IMR-90 (cell line): Measurements from ENCODE around the gene CNOT6. TPM values are rescaled to one million over a fixed set of nuclear protein-coding genes. Genes with fewer than 3 reads are reported as not detected.

Experiments
- ATAC-seq: fragments of 200-7000 bp; cut with Tn5 transposase; 2 replicates; pipeline ENCODE4 v1.9.1; 2020; ENCODE audit warnings: low read depth, mild to moderate bottlenecking, moderate library complexity
- BruUV-seq: library from RNA; stranded (reverse); fragments of 400-500 nt; replicated peaks from 2 replicates; lab custom pipeline; 2021; lab: Mats Ljungman, UMichigan
- CTCF ChIA-PET: fragments of 300-600 bp; formaldehyde crosslinking; extraction: SDS; loops from one replicate; lab custom pipeline; 2021; ENCODE audit warnings: antibody characterized with exemption; lab: Yijun Ruan, JAX
- POLR2A ChIA-PET: fragments of 300-600 bp; sonication (Branson Sonifier 250); formaldehyde crosslinking; loops from one replicate; lab custom pipeline; 2022; ENCODE audit warnings: antibody characterized with exemption; ENCODE audit not compliant: unreplicated experiment; lab: Charles Lee
- DNase-seq: peaks from one replicate; pipeline ENCODE4 v3.0.0; 2013
- H2AFZ ChIP-seq: replicated peaks from 2 replicates; pipeline ENCODE3; 2013; ENCODE audit warnings: low read length, mild to moderate bottlenecking; ENCODE audit not compliant: poor library complexity
- H2AK5ac ChIP-seq: 2 replicates; pipeline ENCODE4 v1.6.1; 2013; ENCODE audit warnings: low read depth, low read length, inconsistent platforms
- H2AK9ac ChIP-seq: replicated peaks from 2 replicates; pipeline ENCODE3; 2013; ENCODE audit warnings: mild to moderate bottlenecking, low read depth, low read length, moderate library complexity; ENCODE audit not compliant: poor library complexity
- H2BK120ac ChIP-seq: 2 replicates; pipeline ENCODE4 v1.6.1; 2013; ENCODE audit warnings: low read depth, low read length, inconsistent platforms
- H2BK15ac ChIP-seq: 3 replicates; pipeline ENCODE4 v1.6.1; 2013; ENCODE audit warnings: low read depth, low read length, inconsistent platforms
- H2BK20ac ChIP-seq: 2 replicates; pipeline ENCODE4 v1.6.1; 2013; ENCODE audit warnings: low read depth, mild to moderate bottlenecking, inconsistent platforms, low read length, moderate library complexity
- H2BK5ac ChIP-seq: 2 replicates; pipeline ENCODE4 v1.6.1; 2013; ENCODE audit warnings: mild to moderate bottlenecking, low read depth, low read length, inconsistent platforms; ENCODE audit not compliant: poor library complexity, severe bottlenecking
- H3K14ac ChIP-seq: replicated peaks from 2 replicates; pipeline ENCODE4 v1.6.1; 2013; ENCODE audit warnings: low read depth, low read length, inconsistent platforms
- H3K18ac ChIP-seq: 2 replicates; pipeline ENCODE4 v1.6.1; 2013; ENCODE audit warnings: low read depth, low read length, control low read depth
- H3K23ac ChIP-seq: 2 replicates; pipeline ENCODE4 v1.6.1; 2013; ENCODE audit warnings: low read depth, low read length, inconsistent platforms
- H3K27ac ChIP-seq: 2 replicates; pipeline ENCODE4 v1.5.1; 2013; ENCODE audit warnings: mild to moderate bottlenecking, control low read depth, low read length; ENCODE audit not compliant: insufficient read depth
- H3K27me3 ChIP-seq: 2 replicates; pipeline ENCODE4 v1.6.1; 2013; ENCODE audit warnings: low read length; ENCODE audit not compliant: control insufficient read depth, insufficient read depth
- H3K36me3 ChIP-seq: 2 replicates; pipeline ENCODE4 v1.6.1; 2013; ENCODE audit warnings: low read length, mixed read lengths; ENCODE audit not compliant: control insufficient read depth, insufficient read depth
- H3K4ac ChIP-seq: 2 replicates; pipeline ENCODE4 v1.6.1; 2013; ENCODE audit warnings: low read depth, low read length, inconsistent platforms
- H3K4me1 ChIP-seq: 2 replicates; pipeline ENCODE4 v1.6.1; 2013; ENCODE audit warnings: low read length, mixed read lengths; ENCODE audit not compliant: control insufficient read depth, insufficient read depth
- H3K4me2 ChIP-seq: 2 replicates; pipeline ENCODE4 v1.6.1; 2013; ENCODE audit warnings: low read depth, mild to moderate bottlenecking, control low read depth, low read length, moderate library complexity
- H3K4me3 ChIP-seq: 2 replicates; pipeline ENCODE4 v1.5.1; 2013; ENCODE audit warnings: low read depth, mild to moderate bottlenecking, control low read depth, low read length, moderate library complexity; ENCODE audit not compliant: insufficient read depth
- H3K56ac ChIP-seq: 2 replicates; pipeline ENCODE4 v1.6.1; 2013; ENCODE audit warnings: low read length, inconsistent platforms; ENCODE audit not compliant: insufficient read depth; ENCODE audit errors: extremely low read depth
- H3K79me1 ChIP-seq, 2 experiments: 2 replicates each; pipeline ENCODE4 v1.6.1; 2013; ENCODE audit warnings: low read length in 2 of 2, inconsistent platforms in 1 of 2, low read depth in 1 of 2
- H3K9ac ChIP-seq: 2 replicates; pipeline ENCODE4 v1.6.1; 2013; ENCODE audit warnings: low read depth, low read length, control low read depth
- H3K9me1 ChIP-seq: 2 replicates; pipeline ENCODE4 v1.6.1; 2013; ENCODE audit warnings: low read length, inconsistent platforms; ENCODE audit not compliant: insufficient read depth
- H3K9me3 ChIP-seq: 2 replicates; pipeline ENCODE4 v1.6.1; 2013; ENCODE audit warnings: low read length; ENCODE audit not compliant: control insufficient read depth, insufficient read depth
- H4K20me1 ChIP-seq: 2 replicates; pipeline ENCODE4 v1.6.1; 2013; ENCODE audit warnings: low read length, inconsistent platforms; ENCODE audit not compliant: insufficient read depth
- H4K5ac ChIP-seq: 2 replicates; pipeline ENCODE4 v1.6.1; 2013; ENCODE audit warnings: mild to moderate bottlenecking, low read depth, low read length, control low read depth
- H4K8ac ChIP-seq, 2 experiments: 2 replicates each; pipeline ENCODE4 v1.6.1; 2013; ENCODE audit warnings: low read depth in 2 of 2, low read length in 2 of 2, control low read depth in 1 of 2, inconsistent platforms in 1 of 2
- H4K91ac ChIP-seq: 2 replicates; pipeline ENCODE4 v1.6.1; 2013; ENCODE audit warnings: low read depth, low read length, inconsistent platforms; ENCODE audit not compliant: insufficient read depth
- NFE2L2 ChIP-seq: fragments of 150-350 bp; IDR thresholded peaks from 2 replicates; pipeline ENCODE4 v1.6.1; 2016; ENCODE audit warnings: low read depth, mild to moderate bottlenecking, low read length
- WGBS, 2 experiments: methylation state at CpG; one replicate each; pipeline versions ENCODE4 v1.1.5 to v1.1.7; 2013; ENCODE audit warnings: missing lambda C conversion rate in 2 of 2; ENCODE audit not compliant: insufficient read length in 1 of 2; ENCODE audit errors: extremely low coverage in 2 of 2; 5-methylcytosine and 5-hydroxymethylcytosine counted together
- dilution Hi-C: fragments of 300-500 bp; cut with HindIII; formaldehyde crosslinking; loops from one replicate; pipeline ENCODE4 v1.14.3; 2018; ENCODE audit warnings: low sequenced_read_pairs; ENCODE audit not compliant: unreplicated experiment
- in situ Hi-C: fragments of 300-500 bp; cut with MboI; formaldehyde crosslinking; loops from 3 replicates; pipeline ENCODE4 v1.14.3; 2019; ENCODE audit warnings: low sequenced_read_pairs, inconsistent platforms, mixed read lengths
- intact Hi-C: fragments of 100-400 bp; cut with micrococcal nuclease; formaldehyde crosslinking; loops from 2 replicates; pipeline ENCODE4 v1.10.0; 2022
- polyA plus RNA-seq, 3 experiments: library from polyadenylated mRNA; depleted of rRNA; stranded (reverse); fragments of >200 nt; gene quantifications; 2 replicates each; pipeline ENCODE4 v1.2.3, GENCODE V29; 2012; ENCODE audit warnings: low replicate concordance in 1 of 3
- total RNA-seq: library from RNA; depleted of rRNA; stranded (reverse); fragments of >200 nt; gene quantifications from 2 replicates; pipeline ENCODE4 v1.2.3, GENCODE V29; 2012

Gene CNOT6
- total and polyA plus RNA-seq, 2 of the 4 experiments (the other 2 are of a cell fraction): 9.7 to 10.8 TPM

GRCh38 chr5:180507661-180508060 lies 13.5 kb downstream of the CNOT6 start:
- H4K8ac ChIP-seq: no peak overlapping the region
- intact Hi-C loops (no loop called here), dilution Hi-C loops (no loop called here), in situ Hi-C loops (no loop called here)
- peak overlapping the region; percentile 50 for H2AK9ac ChIP-seq
- H4K91ac ChIP-seq: no peak overlapping the region
- H2BK5ac ChIP-seq: no peak overlapping the region
- no peak overlapping the region for H2BK20ac ChIP-seq
- peaks cover 7% of the 10 kb centered on the region for H3K9me1 ChIP-seq
- H3K9me3 ChIP-seq: no peaks in the 10 kb centered on the region
- no peak for ATAC-seq
- H2BK15ac ChIP-seq: no peak overlapping the region
- no peak overlapping the region for H4K5ac ChIP-seq
- no TSS peak for BruUV-seq
- ChIA-PET CTCF (no interaction called here), POLR2A (no interaction called here)
- H2BK120ac ChIP-seq: no peak overlapping the region
- no peak overlapping the region for H3K9ac ChIP-seq
- H3K23ac ChIP-seq: no peak overlapping the region
- no peak for DNase-seq
- no peaks in the 10 kb centered on the region for H3K27me3 ChIP-seq
- H3K4me2 ChIP-seq: no peak overlapping the region
- H3K27ac ChIP-seq: no peak overlapping the region
- peaks cover 3% of the 10 kb centered on the region; the same call in 1 of the 2 replicates for H3K36me3 ChIP-seq
- H3K18ac ChIP-seq: no peak overlapping the region
- no peak for TF ChIP-seq NFE2L2
- peaks cover 26 to 39% of the 10 kb centered on the region in 2 experiments for H3K79me1 ChIP-seq
- no peak overlapping the region for H3K4me3 ChIP-seq
- no peak overlapping the region for H3K4ac ChIP-seq
- no peak overlapping the region for H3K56ac ChIP-seq
- H2AK5ac ChIP-seq: no peak overlapping the region
- H2AFZ ChIP-seq: no peak overlapping the region
- H3K4me1 ChIP-seq: 0 out of 2 replicates have a peak, but pooled peaks cover 2% of the 10 kb centered on the region
- no peak overlapping the region for H3K14ac ChIP-seq
- peaks cover 41% of the 10 kb centered on the region for H4K20me1 ChIP-seq
- no CpG with 5 or more reads among the region's 6 CpGs for WGBS, 2 experiments
